Measurements from ENCODE around the gene NOC4L. TPM values are rescaled to one million over a fixed set of nuclear protein-coding genes. Genes with fewer than 3 reads are reported as not detected.
"Not testable (repeated sequence)": the region's sequence is repeated elsewhere in the genome, so short reads cannot be mapped to it uniquely, and the experiment has no call there.

Gene NOC4L
- polyA plus RNA-seq, 1 donor = 16.2 TPM

- no peak for DNase-seq
Measured at GRCh38 chr12:132123970-132124765, 20.1 kb upstream of the NOC4L start.

DNA sequence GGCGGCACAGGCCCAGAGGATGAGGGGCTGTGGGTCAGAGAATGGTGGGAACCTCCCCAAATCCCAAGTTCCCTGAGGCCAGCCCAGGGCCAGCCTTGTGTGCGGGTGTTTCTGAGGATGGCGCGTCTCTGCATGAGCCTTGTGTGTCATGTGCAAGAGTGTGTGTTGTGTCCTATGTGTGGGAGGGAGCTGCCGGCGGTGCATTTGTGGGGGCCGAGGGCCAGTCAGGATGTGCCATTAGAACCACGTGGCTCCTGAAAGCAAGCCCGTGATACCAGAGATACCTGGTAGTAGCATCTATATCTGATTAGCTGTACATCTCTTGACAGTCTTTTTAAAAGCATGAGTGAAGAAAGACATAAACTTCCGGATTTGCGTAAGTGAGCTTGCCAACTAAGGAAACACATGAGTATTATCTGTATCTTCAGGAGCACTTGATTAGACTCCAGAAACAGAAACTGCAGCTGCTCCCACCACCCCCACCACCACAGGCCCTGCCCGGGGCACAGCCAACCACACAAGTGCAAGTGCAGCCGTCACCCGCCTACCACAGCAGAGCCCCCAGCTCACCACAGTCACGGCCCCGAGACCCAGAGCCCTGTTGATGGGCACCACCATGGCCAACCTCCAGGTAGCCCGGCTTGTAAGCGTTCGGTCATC is 19.4 kb upstream of the NOC4L start:
- no peak for DNase-seq

GRCh38 chr12:132125736-132126135 is 18.5 kb upstream of the NOC4L start:
- DNase-seq = no peak

DNA sequence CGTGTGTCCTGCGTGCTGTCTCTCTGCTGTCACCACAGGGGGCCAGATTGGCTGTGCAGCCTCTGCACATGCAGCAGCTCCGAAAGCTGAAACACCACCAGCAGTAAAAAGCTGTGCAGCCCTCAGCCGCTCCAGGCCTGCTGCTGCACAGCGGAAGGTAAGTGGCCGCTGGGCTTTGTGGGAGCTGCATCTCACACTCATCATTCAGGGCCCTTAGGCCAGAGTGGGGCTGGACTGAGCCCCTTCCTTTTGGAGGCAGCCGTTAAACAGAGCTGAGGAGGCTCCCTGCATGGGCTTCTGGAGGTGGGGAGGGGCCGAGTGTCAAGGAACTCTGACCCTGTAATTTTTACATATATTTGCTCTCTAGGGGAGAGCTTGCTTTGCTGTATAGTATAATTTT is 17.2 kb upstream of the NOC4L start:
- DNase-seq = no peak

- DNase-seq = no peak
Measured at GRCh38 chr12:132129007-132129406, 15.2 kb upstream of the NOC4L start.

GRCh38 chr12:132130690-132131089 is 13.6 kb upstream of the NOC4L start:
- no peak for DNase-seq

DNA sequence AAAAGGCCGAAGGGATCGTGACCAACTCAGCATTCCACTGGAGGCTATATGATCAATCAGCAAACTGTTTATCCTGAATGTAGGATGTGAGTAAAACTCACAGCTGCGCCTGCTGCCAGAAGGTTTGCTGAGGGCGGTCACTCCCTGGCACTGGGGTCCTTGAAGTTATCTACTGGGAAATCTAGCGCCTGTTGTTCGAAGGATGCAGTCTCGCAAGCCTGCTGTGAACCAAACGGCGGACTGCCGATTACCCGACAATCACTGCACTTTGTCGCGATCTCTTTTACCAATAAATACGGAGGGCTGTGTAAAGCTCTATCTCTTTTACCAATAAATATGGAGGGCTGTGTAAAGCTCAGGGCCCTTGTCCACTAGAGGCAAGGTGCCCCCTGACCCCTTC is 13.0 kb upstream of the NOC4L start:
- no peak for DNase-seq

DNA sequence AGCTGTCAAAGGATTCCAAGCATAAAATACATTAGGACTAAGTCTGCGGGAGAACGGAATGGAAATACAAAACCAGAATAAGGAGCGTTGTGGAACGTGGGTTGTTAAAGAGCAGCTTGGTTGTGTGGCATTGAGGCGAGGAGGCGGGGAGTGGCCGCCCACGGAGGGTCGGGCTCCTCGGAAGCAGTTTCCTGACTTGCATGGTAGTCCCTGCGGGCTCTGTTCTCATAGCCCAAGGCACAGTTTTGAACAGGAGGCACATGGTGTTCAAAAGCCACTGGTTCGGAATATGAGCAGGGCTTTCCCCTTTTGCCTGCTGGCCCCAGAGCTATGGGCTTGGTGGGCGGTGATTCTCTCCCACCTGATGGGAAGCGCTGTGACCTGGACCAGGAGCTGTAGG is 12.3 kb upstream of the NOC4L start:
- no peak for DNase-seq

DNA sequence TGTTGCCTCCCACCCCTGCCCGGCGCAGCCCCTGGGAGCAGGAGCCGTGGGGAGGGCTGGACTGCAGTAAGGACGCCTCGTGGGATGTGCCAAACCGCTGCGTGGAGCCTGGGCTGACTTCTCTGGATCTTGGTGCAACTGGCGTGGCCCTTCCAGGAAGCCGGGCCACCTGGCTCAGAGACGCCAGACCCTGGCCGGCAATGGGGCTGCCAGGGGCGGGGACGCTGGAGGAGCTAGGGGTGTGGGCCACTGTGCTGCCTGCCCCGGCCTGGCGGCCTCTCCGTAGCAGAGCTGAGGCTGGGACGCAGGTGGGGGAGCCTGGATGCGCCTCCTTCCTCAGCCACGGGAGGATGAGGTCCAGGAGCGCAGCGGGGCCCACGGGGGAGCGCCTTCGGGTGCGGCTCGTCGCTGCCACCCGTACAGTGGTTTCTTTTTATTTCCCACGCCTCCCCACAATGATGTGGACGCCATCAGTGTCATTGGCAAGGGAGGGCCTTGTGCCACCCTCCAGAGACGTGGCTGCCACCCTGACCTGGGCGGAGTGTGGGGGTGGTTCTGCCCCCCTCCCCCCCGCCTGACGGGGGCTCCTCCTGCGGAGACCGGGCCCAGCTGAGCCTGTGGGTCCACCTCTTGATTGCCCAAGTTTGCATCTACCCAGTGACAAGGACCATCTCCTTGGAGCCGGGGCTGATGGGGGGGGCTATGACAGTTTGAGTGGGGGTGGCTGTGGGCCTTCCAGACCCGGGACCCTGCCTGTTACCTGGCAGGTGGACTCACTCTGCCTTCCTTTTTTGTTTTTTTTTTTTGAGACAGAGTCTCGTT is 11.4 kb upstream of the NOC4L start:
- DNase-seq = no peak

GRCh38 chr12:132133952-132134652 is 10.2 kb upstream of the NOC4L start:
- no peak for DNase-seq

DNA sequence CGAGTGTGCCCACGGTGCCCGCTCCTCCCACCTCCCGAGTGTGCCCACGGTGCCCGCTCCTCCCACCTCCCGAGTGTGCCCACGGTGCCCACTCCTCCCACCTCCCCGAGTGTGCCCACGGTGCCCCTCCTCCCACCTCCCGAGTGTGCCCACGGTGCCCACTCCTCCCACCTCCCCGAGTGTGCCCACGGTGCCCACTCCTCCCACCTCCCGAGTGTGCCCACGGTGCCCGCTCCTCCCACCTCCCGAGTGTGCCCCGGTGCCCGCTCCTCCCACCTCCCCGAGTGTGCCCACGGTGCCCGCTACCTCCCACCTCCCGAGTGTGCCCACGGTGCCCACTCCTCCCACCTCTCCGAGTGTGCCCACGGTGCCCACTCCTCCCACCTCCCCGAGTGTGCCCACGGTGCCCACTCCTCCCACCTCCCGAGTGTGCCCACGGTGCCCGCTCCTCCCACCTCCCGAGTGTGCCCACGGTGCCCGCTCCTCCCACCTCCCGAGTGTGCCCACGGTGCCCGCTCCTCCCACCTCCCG is 9.5 kb upstream of the NOC4L start:
- DNase-seq = not testable (repeated sequence)

GRCh38 chr12:132136226-132136625 is 8.0 kb upstream of the NOC4L start:
- DNase-seq = not testable (repeated sequence)

DNA sequence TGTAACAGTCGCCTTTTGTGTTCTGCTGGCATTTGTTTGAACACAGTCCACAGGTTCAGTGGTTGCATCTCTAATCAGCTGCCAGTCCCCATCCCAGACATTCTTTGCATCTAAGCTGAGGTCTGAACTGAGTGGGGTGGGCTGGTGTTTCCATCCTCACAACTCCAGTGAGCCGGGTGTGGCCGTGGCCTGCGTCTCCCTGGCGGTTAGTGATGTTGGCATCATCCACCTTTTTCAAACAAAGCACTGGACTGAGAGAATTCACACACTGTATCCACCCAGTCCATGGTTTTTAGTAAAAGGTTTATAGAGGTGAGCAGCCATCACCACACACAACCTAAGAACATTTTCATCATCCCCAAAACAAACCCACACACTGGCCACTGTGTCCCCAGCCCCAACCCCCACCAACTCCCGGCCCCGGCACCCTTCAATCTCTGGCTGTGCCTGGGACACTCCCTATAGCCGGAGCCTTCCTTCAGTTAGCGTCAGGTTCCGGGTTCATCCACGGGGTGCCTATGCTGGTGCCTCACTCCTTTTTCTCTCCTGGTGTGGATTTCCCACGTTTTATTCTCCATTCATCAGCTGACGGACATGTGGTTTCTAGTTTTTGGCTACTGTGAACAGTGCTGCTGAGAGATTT is 6.7 kb upstream of the NOC4L start:
- no peak for DNase-seq

DNA sequence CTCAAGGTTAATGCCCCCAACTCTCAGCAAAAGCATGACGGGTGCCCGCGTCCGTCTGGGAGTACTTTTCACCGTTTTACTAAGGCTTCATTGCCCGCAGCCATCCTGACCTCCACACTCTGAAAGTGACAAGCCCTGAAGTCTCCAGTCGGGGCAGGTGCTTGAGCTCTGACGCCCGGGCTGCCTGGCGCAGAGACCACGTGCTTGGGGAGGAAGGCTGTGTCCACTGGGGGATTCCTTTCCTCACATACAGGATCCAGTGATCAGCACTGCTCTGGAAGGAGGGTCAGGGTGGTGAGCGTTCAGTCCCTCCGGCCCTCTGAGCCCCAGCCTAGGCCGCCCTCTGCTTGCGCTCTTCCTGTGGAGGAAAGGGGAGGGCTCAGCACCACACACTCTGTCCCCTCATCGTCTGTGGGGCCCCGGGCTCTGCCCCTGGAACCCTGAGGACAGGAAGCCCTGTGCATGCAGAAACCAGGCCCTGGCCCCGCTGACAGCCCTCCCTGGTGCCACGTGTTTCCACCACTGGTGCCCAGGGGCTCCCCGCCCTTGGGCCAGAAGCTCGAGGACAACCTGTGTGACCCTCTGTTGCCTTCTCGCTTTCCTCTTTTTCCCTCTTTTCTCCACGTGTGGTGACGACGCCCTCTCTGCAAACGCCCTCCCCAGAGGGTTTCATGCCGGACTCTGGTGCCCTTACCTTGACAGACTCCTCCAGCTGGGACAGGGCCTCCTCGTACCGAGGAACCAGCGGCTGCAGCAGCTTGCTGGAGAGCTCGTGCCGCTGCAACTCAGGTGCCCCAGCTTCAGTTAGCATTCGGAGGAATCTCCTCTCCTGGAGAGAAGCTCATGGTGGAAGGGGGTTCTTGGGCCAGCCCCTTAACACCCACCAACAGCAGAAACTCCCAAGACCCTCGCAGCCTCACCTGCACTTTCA is 5.1 kb upstream of the NOC4L start:
- DNase-seq = no peak

GRCh38 chr12:132139912-132140311 is 4.3 kb upstream of the NOC4L start:
- DNase-seq = no peak

GRCh38 chr12:132140501-132140900 is 3.8 kb upstream of the NOC4L start:
- no peak for DNase-seq

GRCh38 chr12:132140918-132141841 is 3.1 kb upstream of the NOC4L start:
- no peak for DNase-seq

- no peak for DNase-seq
Measured at GRCh38 chr12:132141976-132142678, 2.1 kb upstream of the NOC4L start.

Data from hindlimb muscle (tissue), 1 donor.